ENCODE data around the gene ADCY3. TPM values are rescaled to one million over a fixed set of nuclear protein-coding genes. Genes with fewer than 3 reads are reported as not detected.

ADCY3 gene
- total and polyA plus RNA-seq, 10 of the 15 experiments (the other 5 are each of a cell fraction or from before 2014, with no cell fraction given): 2.8 to 102 (median 50.4) TPM

DNA sequence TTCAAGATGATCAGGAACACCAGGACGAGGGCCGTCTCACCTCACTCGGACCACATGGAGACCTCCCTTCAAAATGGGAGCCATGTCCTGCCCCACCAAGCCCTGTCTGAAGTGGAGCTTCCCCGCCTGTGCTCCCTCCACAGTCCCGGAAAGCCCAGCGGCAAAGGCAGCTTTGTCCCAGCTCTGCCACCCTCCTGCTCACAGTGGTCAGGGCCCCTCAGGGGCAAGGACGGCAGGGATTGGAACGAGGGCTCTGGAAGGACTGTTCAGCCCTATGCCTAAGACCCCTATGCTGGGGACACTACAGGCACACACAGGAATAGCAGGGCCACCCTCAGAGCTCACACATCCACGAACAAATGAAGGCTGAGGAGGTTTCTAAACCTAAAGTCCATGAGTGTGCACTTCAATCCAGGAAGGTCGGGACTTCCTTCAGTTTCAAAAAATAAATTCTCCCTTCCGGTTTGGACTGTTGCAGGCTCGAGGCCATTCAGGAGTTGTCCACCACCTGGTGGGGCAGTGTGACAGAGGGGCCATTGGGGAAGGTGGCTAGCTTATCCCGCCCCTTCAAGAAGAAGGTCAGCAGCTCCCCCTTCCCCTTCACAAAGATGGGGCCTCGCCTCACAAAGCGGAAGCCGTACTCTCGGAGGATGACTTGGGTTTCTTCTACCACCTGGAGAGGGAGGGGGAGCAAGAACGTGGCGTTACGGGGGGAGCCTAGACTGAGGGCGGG lies 100.4 kb downstream of the ADCY3 start (continued):
- TF ChIP-seq, protein P1, sequence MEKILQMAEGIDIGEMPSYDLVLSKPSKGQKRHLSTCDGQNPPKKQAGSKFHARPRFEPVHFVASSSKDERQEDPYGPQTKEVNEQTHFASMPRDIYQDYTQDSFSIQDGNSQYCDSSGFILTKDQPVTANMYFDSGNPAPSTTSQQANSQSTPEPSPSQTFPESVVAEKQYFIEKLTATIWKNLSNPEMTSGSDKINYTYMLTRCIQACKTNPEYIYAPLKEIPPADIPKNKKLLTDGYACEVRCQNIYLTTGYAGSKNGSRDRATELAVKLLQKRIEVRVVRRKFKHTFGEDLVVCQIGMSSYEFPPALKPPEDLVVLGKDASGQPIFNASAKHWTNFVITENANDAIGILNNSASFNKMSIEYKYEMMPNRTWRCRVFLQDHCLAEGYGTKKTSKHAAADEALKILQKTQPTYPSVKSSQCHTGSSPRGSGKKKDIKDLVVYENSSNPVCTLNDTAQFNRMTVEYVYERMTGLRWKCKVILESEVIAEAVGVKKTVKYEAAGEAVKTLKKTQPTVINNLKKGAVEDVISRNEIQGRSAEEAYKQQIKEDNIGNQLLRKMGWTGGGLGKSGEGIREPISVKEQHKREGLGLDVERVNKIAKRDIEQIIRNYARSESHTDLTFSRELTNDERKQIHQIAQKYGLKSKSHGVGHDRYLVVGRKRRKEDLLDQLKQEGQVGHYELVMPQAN (conservative IDR thresholded peaks at IDR 0.05): no peak
- TF ChIP-seq EGR1 (IDR thresholded peaks at IDR 0.05; ENCODE audit: borderline replicate concordance in 1 of 2, low read depth in 2 of 2, low read length in 2 of 2): no peak
- no peak for TF ChIP-seq JUND (IDR thresholded peaks at IDR 0.05; ENCODE audit: low read depth, low read length)
- no peak for TF ChIP-seq SMAD5 (IDR thresholded peaks at IDR 0.05; ENCODE audit: low read depth)

DNA sequence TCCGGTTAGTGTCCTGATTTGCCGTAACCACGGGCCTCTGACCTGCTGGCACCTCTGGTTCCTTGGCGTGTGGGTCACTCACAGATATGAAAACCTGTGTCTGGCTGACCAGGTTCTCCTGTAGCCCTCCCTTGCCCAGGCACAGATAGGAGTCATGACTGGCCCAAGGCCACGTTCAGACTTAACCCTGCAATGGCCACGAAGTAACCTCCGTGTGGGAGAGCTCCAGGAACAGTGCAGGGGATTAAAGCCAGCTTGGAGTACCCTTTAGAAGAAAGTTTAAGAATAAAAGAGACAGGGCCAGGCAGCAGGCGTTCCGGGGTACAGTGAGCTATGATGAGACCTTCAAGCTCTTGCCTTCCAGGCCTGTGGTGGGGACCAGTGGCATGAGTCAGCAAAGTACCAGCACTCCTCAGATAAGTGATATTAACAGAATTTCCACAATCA lies 101.3 kb downstream of the ADCY3 start:
- intact Hi-C loops (cut with micrococcal nuclease; ENCODE audit: unreplicated experiment): no loop called here
- POLR2A ChIA-PET: interaction anchor here (0.5 kb wide), 1 partner anchor 204 kb away, joined by 3 read pairs; no protein-coding TSS in a partner anchor
- no peak overlapping the region for H3K27ac ChIP-seq (ENCODE audit: control insufficient read depth, insufficient read depth)
- in situ Hi-C loops (cut with MboI): no loop called here
- DNase-seq (ENCODE audit: low read depth, low spot score) (no peak), FAIRE-seq (no peak), ATAC-seq (no peak)
- SMC1A ChIA-PET (ENCODE audit: uncharacterized antibody, unreplicated experiment): interaction anchor here (0.5 to 1.4 kb wide), 4 partner anchors 332 to 420 kb away, joined by 3 to 4 read pairs (median 4); no protein-coding TSS in a partner anchor
- RAD21 ChIA-PET (ENCODE audit: unreplicated experiment): interaction anchor here (1.0 to 1.2 kb wide), 2 partner anchors 67 to 408 kb away, joined by 3 to 4 read pairs; no protein-coding TSS in a partner anchor
- H3K4me1 ChIP-seq (ENCODE audit: control insufficient read depth, insufficient read depth, low read length): no peaks in the 10 kb centered on the region
- WGBS (ENCODE audit: insufficient coverage, insufficient replicate concordance, low lambda C conversion rate, missing lambda C conversion rate): 92% methylated on average over 9 of the region's 9 CpGs
- BruUV-seq (replicated peaks): no TSS peak
- no peak overlapping the region for H3K9ac ChIP-seq (ENCODE audit: control insufficient read depth, insufficient read depth, low read length)
- H3K4me3 ChIP-seq: no peak overlapping the region
- no peak overlapping the region for H3K4me2 ChIP-seq (ENCODE audit: control insufficient read depth, insufficient read depth)
- H4K20me1 ChIP-seq (ENCODE audit: control insufficient read depth, insufficient read depth): no peaks in the 10 kb centered on the region
- no peaks in the 10 kb centered on the region for H3K79me2 ChIP-seq (ENCODE audit: control insufficient read depth, insufficient read depth, low read length)
- CTCF ChIA-PET: interaction anchor here (1.4 to 2.7 kb wide), 3 partner anchors 9 to 409 kb away, joined by 4 to 17 read pairs (median 5); no protein-coding TSS in a partner anchor
- peaks cover 35 to 44% of the 10 kb centered on the region in 2 experiments for H3K36me3 ChIP-seq (ENCODE audit: control insufficient read depth in 2 of 2, insufficient read depth in 2 of 2, low read length in 1 of 2)
- H3K9me3 ChIP-seq (replicated peaks; ENCODE audit: control insufficient read depth, insufficient read depth, low read length): no peaks in the 10 kb centered on the region
- no peaks in the 10 kb centered on the region for H3K27me3 ChIP-seq (replicated peaks in 1 of 2; ENCODE audit: control insufficient read depth in 2 of 2, insufficient read depth in 2 of 2, low read length in 1 of 2)
- H2AFZ ChIP-seq (ENCODE audit: control insufficient read depth, low read depth, low read length): no peak overlapping the region
- TF ChIP-seq, protein P2, sequence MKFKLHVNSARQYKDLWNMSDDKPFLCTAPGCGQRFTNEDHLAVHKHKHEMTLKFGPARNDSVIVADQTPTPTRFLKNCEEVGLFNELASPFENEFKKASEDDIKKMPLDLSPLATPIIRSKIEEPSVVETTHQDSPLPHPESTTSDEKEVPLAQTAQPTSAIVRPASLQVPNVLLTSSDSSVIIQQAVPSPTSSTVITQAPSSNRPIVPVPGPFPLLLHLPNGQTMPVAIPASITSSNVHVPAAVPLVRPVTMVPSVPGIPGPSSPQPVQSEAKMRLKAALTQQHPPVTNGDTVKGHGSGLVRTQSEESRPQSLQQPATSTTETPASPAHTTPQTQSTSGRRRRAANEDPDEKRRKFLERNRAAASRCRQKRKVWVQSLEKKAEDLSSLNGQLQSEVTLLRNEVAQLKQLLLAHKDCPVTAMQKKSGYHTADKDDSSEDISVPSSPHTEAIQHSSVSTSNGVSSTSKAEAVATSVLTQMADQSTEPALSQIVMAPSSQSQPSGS (IDR thresholded peaks at IDR 0.05; ENCODE audit: low read length): no peak
- TF ChIP-seq, protein P1 (conservative IDR thresholded peaks at IDR 0.05): no peak
- TF ChIP-seq NFYB (IDR thresholded peaks at IDR 0.05; ENCODE audit: insufficient read depth, low read depth, low read length): no peak
- no peak for TF ChIP-seq SREBF1 (IDR thresholded peaks at IDR 0.05; ENCODE audit: low read length)
- TF ChIP-seq, protein P3, sequence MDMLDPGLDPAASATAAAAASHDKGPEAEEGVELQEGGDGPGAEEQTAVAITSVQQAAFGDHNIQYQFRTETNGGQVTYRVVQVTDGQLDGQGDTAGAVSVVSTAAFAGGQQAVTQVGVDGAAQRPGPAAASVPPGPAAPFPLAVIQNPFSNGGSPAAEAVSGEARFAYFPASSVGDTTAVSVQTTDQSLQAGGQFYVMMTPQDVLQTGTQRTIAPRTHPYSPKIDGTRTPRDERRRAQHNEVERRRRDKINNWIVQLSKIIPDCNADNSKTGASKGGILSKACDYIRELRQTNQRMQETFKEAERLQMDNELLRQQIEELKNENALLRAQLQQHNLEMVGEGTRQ (IDR thresholded peaks at IDR 0.05; ENCODE audit: borderline replicate concordance, low read depth, low read length): no peak
- no peak for TF ChIP-seq ZZZ3 (IDR thresholded peaks at IDR 0.05; ENCODE audit: control insufficient read depth, insufficient read length, low read depth)
- TF ChIP-seq, protein P4, sequence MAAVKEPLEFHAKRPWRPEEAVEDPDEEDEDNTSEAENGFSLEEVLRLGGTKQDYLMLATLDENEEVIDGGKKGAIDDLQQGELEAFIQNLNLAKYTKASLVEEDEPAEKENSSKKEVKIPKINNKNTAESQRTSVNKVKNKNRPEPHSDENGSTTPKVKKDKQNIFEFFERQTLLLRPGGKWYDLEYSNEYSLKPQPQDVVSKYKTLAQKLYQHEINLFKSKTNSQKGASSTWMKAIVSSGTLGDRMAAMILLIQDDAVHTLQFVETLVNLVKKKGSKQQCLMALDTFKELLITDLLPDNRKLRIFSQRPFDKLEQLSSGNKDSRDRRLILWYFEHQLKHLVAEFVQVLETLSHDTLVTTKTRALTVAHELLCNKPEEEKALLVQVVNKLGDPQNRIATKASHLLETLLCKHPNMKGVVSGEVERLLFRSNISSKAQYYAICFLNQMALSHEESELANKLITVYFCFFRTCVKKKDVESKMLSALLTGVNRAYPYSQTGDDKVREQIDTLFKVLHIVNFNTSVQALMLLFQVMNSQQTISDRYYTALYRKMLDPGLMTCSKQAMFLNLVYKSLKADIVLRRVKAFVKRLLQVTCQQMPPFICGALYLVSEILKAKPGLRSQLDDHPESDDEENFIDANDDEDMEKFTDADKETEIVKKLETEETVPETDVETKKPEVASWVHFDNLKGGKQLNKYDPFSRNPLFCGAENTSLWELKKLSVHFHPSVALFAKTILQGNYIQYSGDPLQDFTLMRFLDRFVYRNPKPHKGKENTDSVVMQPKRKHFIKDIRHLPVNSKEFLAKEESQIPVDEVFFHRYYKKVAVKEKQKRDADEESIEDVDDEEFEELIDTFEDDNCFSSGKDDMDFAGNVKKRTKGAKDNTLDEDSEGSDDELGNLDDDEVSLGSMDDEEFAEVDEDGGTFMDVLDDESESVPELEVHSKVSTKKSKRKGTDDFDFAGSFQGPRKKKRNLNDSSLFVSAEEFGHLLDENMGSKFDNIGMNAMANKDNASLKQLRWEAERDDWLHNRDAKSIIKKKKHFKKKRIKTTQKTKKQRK (IDR thresholded peaks at IDR 0.05; ENCODE audit: low read depth, low read length): no peak
